Measurements from ENCODE around the gene HTT.

Gene HTT

DNA sequence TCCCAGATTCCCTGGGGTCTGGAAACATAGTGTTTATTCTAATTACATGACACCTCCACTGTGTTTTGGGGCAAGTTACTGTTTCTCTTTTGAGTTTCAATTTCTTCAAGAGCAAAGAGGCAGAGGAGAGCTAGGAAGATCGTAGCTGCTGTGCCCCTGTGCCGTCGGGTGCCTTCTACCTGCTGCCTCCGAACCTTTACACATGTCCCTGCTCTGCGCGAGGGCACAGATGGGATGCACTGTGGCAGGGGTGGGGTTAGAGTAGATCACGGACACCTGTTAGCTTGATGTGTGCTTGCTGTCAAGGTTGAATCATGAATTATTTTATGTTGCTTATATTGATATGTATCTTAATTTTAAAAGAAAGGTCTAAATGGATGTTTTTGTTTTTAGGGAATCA lies 103.4 kb downstream of the HTT start:
- DNase-seq, result no peak

- DNase-seq, result no peak
These were observed 103.9 kb downstream of the HTT start for GRCh38 chr4:3178351-3178750.

DNA sequence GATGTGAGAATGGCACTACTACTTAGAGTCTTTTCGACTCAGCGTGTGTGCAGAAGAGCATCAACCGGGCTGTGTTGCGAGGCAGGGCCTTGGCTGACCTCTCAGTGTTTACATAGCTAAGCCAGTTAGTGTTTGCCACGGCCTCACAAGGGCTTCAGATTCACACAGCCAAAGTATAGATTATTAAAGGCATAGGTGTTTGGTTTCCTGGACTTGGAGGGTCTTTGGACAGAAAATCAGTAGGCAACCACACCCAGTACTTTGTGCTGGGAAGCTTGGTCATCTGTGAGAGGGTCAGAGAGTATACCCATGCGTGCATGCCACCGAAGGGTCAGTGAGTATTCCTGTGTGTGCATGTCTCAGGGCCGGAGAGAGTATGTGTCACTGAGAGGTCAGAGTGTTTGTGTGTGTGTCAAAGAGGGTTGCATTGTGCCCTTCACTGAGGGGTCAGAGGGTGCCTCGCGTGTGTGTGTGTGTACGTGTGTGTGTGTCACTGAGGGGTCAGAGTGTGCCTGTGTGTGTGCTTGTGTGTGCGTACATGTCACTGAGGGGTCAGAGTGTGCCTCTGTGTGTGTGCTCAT lies 104.7 kb downstream of the HTT start:
- DNase-seq, result no peak

DNA sequence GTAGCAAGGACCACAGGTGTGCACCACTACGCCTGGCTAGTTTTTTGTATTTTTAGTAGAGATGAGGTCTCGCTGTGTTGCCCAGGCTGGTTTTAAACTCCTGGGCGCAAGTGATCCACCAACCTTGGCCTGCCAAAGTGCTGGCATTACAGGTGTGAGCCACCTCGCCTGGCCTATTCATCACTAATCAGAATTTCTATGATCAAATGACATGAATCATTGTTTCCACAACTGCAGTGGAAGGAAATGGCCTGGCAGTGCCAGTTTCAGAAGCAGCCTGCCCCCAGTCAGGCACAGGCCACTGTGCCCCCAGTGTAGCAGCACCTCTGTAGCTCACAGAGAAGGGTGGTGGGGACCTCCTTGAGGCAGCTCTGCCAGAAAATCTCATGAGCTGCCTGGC lies 108.5 kb downstream of the HTT start:
- DNase-seq, result no peak

- no peak for DNase-seq
These were observed 110.2 kb downstream of the HTT start for GRCh38 chr4:3184725-3185124.

GRCh38 chr4:3186609-3187008 lies 112.1 kb downstream of the HTT start:
- DNase-seq, result no peak

- DNase-seq, result no peak
These were observed 113.6 kb downstream of the HTT start for GRCh38 chr4:3188118-3188517.

DNA sequence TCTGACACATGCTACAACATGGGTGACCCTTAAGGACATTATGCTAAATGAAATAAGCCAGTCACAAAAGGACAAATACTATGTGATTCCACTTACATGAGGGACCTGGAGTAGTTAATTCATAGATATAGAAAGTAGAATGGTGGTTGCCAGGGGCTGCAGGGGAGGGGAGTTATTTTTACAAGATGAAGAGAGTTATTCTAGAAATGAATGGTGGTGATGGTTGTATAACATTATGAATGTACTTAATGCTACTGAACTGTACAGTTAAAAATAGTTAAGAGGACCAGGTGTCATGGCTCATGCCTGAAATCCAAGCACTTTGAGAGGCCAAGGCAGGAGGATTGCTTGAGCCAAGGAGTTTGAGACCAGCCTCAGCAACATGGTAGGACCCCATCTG lies 115.0 kb downstream of the HTT start:
- no peak for DNase-seq

- DNase-seq, result peak in 1 of 2 experiments; percentile 3
These were observed 116.1 kb downstream of the HTT start for GRCh38 chr4:3190549-3190948.

DNA sequence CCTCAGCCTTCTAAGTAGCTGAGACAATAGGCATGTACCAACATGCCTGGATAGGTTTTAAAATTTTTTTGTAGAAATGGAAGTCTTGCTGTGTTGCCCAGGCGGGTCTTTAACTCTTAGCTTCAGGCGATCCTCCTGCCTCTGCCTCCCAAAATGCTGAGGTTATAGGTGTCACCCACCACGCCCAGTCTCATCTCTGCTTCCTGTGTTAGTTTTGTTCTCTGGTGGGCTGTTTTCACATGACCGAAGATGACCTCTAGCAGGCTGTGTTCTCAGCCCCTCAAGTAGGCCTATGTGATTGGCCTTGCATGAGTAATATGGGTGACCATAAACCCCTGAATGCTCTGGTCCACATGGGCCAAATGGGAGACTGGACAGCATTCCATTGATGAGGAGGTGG lies 117.7 kb downstream of the HTT start:
- DNase-seq, result no peak

- peak in 1 of 2 experiments; percentile 5 for DNase-seq
These were observed 118.3 kb downstream of the HTT start for GRCh38 chr4:3192827-3193226.

- no peak for DNase-seq
These were observed 119.2 kb downstream of the HTT start for GRCh38 chr4:3193531-3194203.

GRCh38 chr4:3196670-3197359 lies 122.3 kb downstream of the HTT start:
- no peak for DNase-seq

DNA sequence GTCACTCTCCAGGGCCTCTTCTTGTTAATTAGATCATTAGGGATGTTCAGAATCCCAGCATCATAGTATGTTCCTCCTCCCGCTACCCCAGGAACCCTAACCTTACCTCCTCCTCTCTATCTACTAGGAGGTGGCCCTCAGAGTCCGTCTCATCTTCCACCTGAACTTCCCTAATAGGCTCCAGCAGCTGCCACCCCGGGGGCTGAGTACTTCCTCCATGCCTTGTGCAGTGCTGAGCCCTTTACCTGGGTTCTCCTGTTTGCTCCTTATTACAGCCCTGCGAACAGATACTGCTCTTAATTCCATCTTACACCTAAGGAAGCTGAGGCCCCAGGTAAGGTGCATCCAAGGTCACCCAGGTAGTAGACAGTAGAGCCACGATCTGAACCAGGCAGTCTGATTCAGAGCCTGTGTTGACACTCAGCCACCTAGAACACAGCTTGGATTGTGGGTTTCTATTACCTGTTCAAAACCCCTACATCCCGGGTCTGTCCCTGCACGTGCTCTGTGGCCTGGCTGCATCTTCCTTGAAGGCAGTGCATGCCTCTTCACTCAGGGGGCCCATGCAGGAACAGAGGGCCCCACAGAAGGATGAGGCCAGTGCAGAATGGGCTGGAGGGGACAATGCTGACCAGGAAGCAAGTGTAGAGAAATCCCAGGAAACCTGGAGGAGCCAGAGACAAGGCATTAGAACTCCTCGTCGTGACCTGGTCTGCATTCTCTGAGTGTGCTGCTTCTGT lies 123.1 kb downstream of the HTT start:
- no peak for DNase-seq

GRCh38 chr4:3198906-3199305 lies 124.4 kb downstream of the HTT start:
- DNase-seq, result no peak

DNA sequence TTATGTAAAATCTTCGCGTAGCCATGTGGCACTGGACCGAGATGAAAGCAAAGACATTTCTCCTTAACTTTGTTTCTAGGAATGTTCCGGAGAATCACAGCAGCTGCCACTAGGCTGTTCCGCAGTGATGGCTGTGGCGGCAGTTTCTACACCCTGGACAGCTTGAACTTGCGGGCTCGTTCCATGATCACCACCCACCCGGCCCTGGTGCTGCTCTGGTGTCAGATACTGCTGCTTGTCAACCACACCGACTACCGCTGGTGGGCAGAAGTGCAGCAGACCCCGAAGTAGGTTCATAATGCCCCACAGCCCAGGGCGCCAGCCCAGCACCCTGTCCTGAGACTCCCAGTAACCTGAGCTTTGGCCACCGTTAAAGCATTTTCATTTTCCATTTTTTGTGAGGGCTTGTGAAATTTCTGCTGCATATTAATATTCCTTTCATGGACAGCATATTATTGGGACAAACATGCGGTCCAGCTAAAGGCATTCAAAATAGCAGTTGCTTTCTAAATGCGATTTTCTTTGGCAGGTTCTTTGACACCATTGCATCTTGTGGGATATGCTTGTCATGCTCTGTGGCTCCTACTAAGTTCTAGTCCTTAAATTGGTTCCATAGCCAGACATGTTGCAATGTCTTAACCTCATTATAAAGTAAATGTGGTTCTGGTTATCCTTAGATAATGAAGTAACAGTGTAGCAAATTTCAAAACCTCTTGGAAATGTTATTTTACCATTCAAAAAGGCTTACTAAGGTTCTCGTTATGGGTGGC lies 125.4 kb downstream of the HTT start:
- DNase-seq, result no peak

DNA sequence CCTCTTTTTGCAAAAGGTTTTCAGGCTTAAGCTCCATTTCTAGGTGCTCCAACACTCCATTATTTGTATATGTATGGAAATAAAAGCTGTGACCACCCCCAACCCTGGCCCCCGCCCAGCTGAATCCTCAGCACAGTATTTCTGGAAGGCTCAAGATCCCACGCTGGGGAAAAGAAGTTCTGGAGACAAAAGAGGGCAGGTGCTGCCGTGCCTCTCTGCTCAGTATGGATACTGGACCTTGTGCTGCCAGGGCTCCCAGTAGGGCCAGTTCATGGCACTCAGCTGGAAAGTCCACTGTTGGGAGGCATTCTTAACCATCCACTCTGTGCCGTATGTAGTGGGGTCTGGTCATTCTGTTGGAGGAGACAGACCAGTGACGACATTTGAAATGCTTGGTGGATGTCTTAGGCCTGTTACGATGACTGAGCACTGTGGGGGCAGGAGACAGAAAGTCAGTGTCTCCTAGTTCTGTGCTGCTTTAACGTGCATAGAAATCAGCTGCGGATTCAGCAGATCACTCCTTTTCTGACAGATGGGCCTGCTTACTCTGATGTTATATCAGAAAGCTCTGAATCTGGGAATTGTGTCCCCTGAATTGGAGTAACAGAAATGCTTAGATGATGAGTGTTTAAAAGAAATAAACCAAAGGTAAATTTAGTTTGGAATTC lies 126.1 kb downstream of the HTT start:
- no peak for DNase-seq

- peak; percentile 73 for DNase-seq
These were observed 127.5 kb downstream of the HTT start for GRCh38 chr4:3201718-3202702.

DNA sequence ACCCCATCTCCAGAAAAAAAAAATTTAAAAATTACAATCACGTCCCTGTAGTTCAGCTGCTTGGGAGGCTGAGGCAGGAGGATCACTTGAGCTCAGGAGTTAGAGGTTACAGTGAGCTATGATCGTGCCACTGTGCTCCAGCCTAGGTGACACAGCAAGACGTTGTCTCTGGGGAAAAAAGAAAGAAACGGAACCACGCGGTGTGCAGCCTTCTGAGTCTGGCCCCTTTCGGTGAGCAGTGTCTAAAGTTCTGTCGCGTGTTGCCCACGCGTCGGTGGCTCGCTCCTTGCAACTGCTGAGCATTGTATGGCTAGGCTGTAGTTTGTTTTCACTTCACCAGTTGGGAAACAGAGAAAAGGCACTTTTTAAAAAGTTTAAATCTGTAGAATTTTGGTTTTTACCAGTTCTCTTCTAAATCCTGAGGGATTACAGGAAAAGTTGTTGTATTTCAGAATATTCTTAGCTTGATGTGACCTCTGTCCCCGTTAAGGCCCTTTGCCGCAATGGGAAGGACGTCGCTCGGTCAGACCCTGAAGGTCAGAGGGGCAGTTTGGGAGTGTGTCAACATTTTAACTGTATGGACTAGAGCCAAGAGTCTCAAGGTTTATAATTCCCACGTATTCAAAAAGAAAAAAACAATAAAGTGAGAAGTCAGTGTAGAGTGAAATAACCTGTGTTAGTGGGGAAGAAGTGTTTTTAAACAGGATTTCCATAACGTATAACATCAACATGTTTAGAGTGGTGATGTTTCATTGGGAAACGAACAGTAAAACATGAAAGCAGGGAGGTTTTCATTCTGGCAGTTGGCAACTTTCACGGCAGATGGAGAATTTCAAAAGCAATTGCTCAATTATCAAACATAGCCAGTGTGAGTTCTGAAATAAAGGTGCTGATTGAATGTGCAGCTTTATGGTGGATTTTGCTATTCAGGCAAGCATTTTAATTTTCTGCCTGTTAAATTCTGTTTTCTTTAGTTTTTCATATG lies 128.6 kb downstream of the HTT start:
- DNase-seq, result peak; percentile 59 to 62

DNA sequence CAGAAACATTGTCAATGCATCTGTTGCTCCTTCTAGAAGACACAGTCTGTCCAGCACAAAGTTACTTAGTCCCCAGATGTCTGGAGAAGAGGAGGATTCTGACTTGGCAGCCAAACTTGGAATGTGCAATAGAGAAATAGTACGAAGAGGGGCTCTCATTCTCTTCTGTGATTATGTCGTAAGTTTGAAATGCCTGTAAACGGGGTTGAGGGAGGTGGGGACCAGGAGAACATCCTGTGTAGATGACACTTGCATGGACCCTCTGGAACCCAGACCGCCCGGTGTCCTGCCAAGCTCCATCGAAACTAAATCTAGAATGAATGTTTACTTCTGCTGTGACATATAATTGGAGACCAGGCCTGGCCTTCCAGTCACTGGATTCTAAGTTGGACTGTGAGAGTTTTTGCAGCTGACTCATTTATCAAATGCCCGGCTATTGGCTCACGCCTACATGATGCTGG lies 129.5 kb downstream of the HTT start:
- no peak for DNase-seq
